ENCODE results near the gene ESPL1.

DNA sequence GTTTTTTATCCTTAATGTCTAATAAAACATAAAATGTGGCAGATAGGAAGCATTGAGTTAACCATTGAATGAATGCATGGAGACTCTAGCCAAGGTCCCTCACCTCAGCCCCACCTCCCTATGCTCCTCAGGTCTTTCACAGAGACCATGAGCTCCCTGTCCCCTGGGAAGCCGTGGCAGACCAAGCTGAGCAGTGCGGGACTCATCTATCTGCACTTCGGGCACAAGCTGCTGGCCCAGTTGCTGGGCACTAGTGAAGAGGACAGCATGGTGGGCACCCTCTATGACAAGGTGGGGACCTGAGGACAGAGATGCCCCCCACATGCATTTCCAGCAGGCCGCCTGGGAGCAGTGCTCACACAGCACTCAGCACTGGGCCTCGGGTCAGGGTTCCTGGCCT, 34.8 kb downstream of the ESPL1 start:
- TF ChIP-seq ELF4 (IDR thresholded peaks at IDR 0.05) (no peak), BHLHE40 (IDR thresholded peaks at IDR 0.05; ENCODE audit: borderline replicate concordance) (no peak), CTBP1 (IDR thresholded peaks at IDR 0.05; ENCODE audit: borderline replicate concordance) (no peak)
